Kidney epithelial cell (primary cell): ENCODE measurements around the gene GPR135. TPM values are rescaled to one million over a fixed set of nuclear protein-coding genes. Genes with fewer than 3 reads are reported as not detected.

Experiments
- DNase-seq: peaks from one replicate; pipeline ENCODE4 v3.0.0-alpha.2; 2010; ENCODE audit warnings: low read depth
- H3K27me3 ChIP-seq: 2 replicates; pipeline ENCODE4 v1.6.0; 2011; ENCODE audit warnings: low read length; ENCODE audit not compliant: control insufficient read depth, insufficient read depth
- H3K36me3 ChIP-seq: 2 replicates; pipeline ENCODE4 v1.5.1; 2011; ENCODE audit warnings: low read length; ENCODE audit not compliant: control insufficient read depth, insufficient read depth
- H3K4me3 ChIP-seq: 2 replicates; pipeline ENCODE4 v1.5.1; 2011; ENCODE audit warnings: low read depth, mild to moderate bottlenecking, control low read depth, low read length
- CTCF ChIP-seq: IDR thresholded peaks from 2 replicates; pipeline ENCODE4 v1.5.1; 2011; ENCODE audit warnings: mild to moderate bottlenecking, moderate library complexity, low read length, control low read depth, inconsistent platforms; ENCODE audit not compliant: insufficient read depth, poor library complexity, severe bottlenecking
- total RNA-seq: library from RNA; depleted of rRNA; stranded (reverse); fragments of >200 nt; gene quantifications from 2 replicates; pipeline ENCODE4 v1.2.3, GENCODE V29; 2015

GPR135 gene
- total RNA-seq, 1 donor from 2014 or later: 0.71 TPM

- peak overlapping the region; percentile 41 for H3K4me3 ChIP-seq
- no peak for DNase-seq
- no peak for TF ChIP-seq CTCF
These were observed 479 bp downstream of the GPR135 start for GRCh38 chr14:59464486-59465315.

GRCh38 chr14:59463787-59464485 lies 1.2 kb downstream of the GPR135 start:
- no peak for DNase-seq
- Histone ChIP-seq H3K4me3 (peak overlapping the region; percentile 41), H3K36me3 (no peaks in the 10 kb centered on the region), H3K27me3 (no peaks in the 10 kb centered on the region)
- no peak for TF ChIP-seq CTCF

More at GRCh38 chr14:59464486-59465315, 479 bp downstream of the GPR135 start:
- no peaks in the 10 kb centered on the region for H3K36me3 ChIP-seq
- no peaks in the 10 kb centered on the region for H3K27me3 ChIP-seq

- TF ChIP-seq CTCF: no peak
These were observed 3.3 kb downstream of the GPR135 start for GRCh38 chr14:59461891-59462290.

GRCh38 chr14:59460378-59460777 lies 4.8 kb downstream of the GPR135 start:
- Histone ChIP-seq H3K36me3 (no peaks in the 10 kb centered on the region), H3K4me3 (no peak overlapping the region), H3K27me3 (no peaks in the 10 kb centered on the region)
- no peak for DNase-seq
- TF ChIP-seq CTCF: no peak

More at GRCh38 chr14:59461891-59462290, 3.3 kb downstream of the GPR135 start:
- DNase-seq: no peak
- Histone ChIP-seq H3K27me3 (no peaks in the 10 kb centered on the region), H3K4me3 (no peak overlapping the region), H3K36me3 (no peaks in the 10 kb centered on the region)

GRCh38 chr14:59458486-59458885 lies 6.7 kb downstream of the GPR135 start:
- Histone ChIP-seq H3K27me3 (no peaks in the 10 kb centered on the region), H3K36me3 (no peaks in the 10 kb centered on the region), H3K4me3 (no peak overlapping the region)
- no peak for TF ChIP-seq CTCF
- DNase-seq: no peak
